HG03139 (cell line): ENCODE data around the gene DCAF6.
"Not testable (repeated sequence)": the region's sequence is repeated elsewhere in the genome, so short reads cannot be mapped to it uniquely, and the experiment has no call there.

ENCODE experiments used
- ATAC-seq: cut with Tn5 transposase; IDR thresholded peaks from one replicate; pipeline ENCODE4 v1.9.1; 2021; ENCODE audit not compliant: unreplicated experiment

DCAF6 gene

DNA sequence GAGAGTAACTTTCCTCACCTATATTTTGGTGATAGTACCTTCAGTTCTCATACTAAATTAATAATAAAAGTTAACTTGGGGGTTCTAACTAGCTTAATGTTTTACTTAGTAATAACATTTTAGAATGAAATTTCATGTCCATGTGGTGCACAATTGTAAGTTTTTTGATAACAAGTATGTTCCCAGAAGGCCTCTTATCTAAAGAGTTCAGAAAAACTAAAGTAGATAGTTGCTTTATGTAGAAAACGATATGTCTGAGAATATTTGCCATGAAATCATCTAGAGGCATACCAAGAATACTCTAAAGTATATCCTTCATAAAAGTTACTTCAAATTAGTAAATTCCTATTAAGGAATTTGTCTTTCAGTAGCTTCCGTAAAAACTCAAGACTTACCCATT is 12.4 kb upstream of the DCAF6 start:
- no peak for ATAC-seq

DNA sequence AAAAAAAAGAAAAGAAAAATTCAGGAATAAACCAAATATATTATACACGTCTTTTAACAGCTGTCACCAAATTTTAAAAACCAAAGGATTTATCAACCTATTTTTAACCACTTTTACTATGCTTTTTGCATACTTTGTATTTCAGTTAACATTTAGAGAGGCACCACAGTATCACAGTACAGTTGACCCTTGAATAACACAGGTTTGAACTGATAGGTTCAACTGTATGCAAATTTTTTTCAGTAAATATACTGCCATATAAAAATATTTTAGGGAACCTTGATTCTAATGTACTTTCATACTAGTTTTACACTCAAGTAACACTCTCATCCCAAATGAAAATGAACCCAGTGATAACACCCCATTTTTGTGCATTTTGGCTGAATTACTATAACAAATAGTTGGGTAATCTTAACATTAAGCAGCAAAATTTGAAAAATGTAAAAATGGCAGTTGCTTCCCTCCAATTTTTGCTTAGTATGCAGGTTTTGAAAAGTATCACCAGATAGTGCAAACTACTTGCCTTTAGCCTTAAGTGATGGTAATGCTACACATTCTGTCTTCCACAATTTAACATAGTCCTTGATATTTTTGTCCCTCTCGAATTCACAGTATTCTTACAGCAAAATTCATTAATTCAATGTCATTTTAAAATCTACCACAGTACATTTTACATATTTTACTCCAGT is 11.8 kb upstream of the DCAF6 start:
- no peak for ATAC-seq

DNA sequence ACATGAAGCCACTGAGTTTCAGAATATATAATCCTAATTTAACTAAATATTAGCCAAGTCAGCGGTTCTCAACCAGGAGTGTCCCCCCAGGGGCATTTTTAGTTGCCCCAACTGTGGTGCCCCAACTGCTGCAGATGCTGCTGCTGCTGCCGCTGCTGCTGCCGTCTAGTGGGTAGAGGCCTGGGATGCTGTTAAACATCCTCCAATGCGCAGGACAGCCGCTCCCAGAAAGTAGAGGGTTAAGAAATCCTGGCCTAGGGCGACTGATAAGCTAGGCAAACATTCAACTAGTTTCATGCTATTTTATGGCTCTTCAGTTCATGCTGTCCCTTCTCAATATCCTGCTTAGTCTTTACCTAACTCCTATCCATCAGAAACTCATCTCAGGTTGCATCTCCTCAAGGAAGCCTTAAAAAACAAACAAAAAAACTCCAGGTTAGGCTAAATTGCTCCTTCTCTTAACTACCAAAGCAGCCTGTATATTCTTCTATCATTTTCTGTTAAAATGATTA is 9.9 kb upstream of the DCAF6 start:
- ATAC-seq = no peak

DNA sequence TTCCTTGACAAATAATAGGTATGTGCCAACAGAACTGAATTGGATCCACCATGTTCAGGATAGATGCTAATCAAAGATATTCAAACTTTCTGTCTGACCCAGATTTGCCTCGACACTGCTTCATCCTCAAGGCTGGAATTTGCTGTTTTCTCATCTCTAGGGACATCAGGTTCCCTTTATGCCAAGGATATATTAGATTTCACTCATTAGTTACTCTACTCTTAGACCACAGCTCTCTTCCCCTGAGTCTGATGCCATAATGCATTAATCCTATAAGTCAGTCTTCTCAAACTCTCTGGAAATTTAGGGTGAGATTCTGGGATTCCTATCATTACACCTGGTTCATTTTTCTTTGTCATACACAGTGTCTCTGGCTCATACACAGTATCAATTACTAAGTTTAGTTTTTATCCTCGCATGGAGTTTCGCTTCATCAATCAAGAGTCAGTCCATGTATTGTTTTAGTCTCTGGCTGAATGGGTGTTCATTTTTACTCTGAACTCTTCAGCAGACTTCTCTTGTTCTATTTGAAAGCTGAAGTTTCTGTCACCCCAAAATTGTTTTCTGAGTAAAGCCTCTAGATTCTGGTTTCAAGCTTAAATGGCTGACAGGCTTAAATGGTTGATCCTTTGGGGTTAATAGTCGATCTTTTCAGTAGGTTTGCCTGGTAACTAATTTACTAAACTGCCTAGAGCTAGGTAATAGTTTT is 9.3 kb upstream of the DCAF6 start:
- ATAC-seq = peak; percentile 42

DNA sequence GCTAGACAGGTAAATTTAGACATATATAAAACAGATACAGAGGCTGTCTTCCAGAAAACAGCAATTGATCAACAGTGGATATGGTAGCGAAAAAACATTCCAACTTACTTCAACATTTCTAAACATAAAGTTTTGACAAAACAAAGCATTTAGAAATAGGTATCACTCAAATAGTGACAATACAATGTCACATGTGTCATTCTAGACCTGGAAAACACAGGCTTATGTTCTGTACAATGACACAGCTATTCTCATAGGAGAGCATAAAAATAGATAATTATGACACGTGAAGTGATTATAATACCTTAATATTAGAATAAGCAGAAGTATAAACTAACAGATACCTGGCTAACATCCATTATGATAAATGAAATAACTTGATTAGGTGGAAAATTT is 8.0 kb upstream of the DCAF6 start:
- ATAC-seq = no peak

DNA sequence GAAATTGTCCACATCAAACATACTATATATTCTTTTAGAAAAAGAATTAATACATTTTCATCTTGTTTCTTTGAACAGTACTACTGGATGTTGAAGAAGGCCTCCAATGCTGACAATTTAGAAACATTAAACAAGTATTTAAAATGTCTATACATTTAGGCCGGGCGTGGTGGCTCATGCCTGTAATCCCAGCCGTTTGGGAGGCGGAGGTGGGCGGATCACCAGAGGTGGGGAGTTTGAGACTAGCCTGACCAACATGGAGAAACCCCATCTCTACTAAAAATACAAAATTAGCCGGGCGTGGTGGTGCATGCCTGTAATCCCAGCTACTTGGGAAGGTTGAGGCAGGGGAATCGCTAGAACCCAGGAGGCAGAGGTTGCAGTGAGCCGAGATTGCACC is 7.6 kb upstream of the DCAF6 start:
- ATAC-seq = not testable (repeated sequence)

DNA sequence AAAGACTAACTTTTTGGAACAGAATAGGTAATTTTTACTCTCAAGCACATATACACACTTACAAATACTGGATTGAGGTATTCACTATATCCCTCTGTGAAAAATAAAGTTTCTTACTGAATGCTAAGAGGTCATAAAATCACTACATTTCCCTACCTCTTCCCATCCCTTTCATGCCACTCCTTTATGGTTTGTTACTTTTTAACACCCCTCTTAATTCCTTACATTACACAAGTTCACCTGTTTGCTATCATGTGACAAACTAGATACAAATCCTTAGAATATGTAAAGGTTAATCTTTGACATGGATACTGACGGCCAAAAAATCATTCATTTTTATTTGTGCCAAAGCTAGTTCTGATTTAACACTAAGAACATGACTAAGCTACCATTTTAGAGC is 6.8 kb upstream of the DCAF6 start:
- ATAC-seq = no peak

DNA sequence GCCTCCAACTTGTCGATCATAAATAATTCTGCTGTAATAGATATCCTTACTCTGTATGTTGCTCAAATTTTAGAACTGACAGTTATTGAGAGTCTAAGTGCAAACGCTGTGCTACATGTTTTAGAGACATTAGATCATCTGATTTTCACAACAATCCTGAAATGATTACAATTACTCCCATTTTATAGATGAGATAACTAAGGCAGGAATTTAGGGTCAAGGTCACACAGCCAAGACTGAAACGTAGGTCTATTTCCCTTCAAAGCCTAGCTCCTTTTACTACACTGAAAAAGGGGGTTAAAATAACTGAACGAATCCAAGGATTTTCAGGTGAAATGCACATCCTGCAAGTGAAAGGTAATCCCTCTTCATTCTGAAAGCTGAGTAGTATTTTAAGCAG is 2.7 kb upstream of the DCAF6 start:
- no peak for ATAC-seq

DNA sequence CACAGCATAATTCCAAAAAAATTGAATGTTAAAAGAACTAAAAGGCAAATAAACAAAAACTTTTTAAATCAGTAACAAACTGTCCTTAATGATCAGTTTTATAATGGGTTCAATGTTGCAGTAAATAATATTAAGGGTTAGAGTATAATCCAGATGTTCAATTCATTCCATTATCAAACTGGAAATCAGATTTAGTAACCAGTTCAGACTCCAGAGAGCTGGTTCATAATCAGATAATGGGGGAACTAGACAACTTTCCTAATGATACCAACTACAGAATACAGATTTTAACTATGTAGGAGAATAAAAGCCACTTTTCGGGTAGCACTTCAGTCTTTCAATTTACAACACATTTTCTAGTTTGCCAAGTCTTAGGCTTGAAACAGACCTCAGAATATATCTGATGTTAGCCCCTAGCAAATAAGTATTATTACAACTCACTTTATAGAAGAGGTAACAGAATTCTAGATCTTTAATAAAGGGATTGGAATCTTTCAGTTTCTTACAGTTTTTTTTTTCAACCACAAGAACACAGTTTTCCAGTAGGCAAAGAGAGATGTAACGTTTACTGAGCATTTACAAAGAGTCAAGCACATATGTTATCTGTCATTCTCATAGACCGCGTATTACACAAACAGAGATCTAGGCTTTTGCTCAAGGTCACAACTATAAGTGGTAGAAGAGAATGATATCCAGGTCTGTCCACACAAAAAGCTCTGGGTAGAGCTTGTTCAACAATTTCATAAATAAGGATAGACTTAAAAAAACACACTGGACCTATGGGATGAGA is 1.9 kb upstream of the DCAF6 start:
- no peak for ATAC-seq

DNA sequence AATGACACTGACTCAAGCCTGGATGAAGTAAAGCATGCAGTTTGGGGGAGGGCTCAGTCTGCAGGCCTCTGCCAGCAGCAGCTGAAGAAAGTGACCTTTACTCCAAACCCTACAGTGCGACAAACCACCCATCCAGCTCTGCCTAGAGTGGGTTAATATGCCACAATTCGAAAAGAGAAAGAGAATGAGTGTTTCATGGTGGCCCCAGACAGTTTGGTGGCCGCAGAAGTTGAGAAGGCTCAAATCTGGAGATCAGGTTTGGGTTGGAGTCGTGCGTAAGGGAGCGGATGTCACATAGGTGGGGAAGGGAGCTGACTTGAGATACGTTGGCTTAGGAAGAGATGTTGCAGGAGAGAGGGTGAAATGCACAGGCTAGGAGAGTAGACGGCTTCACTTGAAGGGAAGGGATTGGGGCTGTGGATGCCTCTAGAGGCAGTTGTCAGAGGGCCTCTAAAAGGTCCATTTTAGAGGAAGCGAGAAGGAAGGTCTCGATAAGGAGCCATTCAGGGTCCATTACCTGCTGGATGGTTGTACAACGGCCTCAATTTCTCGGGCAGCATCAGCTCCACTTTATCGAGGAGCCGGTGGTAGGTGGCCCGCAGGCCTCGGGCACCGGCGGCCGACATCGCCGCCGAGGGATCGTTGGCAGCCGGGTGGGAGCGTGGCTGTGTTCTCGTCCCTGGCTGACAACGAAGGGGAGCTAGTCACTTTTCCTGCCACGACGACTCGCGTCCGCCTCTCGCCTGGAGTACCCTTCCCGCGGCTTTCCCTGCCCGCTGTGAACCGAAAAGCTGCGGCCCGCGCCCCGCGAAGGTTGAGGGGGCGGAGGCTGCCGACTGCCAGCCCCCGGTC is 1.0 kb upstream of the DCAF6 start:
- ATAC-seq = peak; percentile 3

DNA sequence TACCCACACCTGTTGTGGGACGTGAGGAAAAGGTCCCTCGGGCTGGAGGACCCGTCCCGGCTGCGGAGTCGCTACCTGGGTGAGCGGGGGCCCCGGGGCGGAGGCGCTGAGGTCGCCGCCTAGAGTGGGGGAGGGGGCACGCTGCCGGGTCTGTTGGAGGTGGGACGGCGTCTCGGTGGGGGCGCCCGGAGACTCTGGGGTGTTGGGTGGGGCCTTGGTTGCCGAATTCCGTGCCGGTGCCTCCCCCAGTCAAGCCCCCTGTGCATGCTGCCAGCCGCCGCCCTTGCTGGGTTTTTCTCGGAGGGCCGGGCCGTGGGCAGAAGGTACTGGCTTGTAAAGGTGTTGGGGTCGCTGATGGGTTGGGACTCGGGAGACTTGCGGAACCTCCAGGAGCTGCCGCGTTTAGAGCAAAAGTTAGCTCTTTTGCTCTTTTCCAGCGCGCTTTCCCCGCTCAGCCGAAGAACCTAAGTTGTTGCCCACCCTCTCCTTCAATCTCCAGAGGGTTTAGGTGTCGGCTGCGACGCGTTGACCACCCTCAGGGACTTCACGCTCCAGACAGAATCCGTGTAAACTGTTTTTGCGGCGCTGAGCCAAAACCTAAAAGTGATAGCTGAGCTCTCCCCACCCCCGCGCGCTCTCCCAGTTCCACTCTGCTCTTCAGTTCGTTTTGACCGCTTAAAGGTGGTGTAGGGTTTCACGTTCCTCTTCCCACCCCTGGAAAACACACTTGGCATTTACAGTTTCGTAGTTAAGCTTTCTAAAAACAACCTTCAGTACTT is 636 bp downstream of the DCAF6 start, which contains the start of gene MPC2:
Gene MPC2, minus strand, starts transcription at position 143 of the 779 bp plus-strand sequence. CDS start 1,231 bp downstream, outside the sequence.
- ATAC-seq = peak; percentile 20

DNA sequence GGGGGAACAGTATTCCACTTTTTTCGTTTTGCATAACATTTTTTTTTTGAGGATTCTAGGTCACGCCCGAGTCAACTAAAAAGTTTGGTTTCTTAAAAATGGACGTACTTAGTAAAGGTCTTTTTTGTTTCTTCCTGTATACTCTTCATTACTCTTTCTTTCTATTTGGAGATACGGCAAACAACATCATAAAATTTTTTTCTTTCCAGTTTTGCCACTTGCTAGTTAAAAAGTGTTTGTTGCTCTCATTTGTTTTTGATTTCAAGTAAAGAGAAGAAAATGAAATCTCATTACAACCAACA is 1.2 kb downstream of the DCAF6 start:
- ATAC-seq = no peak

DNA sequence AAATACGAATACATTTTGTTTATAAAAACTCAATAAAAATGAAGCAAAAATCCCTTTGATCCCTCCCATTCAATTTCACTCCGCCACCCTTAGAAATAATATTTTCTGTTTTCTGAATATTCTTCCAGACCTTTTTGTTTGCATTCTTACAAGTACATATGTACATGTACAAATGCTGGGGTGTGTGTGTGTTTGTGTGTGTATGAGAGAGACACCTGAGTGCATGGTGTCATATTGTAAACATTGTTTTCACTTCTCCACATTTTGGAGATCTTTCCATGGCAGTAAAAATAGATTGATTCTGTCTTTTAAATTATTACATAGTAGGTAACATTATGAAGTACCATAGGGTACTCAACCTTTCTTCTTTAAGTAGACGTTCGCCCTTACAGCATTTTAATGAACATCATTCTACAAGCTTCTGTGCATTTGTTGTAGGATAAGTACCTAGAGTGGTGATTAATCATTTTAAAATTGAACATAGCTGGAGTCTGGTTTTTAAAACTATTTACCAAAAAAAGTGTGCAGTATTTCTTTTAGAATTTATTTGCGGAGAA is 1.7 kb downstream of the DCAF6 start:
- ATAC-seq = no peak

DNA sequence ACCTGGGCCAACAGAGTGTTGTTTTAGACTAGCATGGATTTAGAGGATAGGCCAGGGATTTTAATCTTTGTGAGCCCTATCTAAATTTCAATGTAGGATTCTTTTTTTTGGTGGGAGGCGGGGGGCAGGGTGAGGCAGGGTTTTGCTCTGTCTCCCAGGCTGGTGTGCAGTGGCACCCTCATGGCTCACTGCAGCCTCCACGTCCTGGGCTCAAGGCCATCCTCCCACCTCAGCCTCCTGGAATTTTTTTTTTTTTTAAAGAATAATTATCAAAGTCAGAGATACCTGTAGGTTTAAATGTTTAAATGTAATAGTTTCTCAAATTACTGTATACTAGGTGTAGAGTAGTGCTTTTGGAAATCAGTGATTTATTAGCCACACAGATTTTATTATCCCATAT is 3.8 kb downstream of the DCAF6 start:
- ATAC-seq = no peak

DNA sequence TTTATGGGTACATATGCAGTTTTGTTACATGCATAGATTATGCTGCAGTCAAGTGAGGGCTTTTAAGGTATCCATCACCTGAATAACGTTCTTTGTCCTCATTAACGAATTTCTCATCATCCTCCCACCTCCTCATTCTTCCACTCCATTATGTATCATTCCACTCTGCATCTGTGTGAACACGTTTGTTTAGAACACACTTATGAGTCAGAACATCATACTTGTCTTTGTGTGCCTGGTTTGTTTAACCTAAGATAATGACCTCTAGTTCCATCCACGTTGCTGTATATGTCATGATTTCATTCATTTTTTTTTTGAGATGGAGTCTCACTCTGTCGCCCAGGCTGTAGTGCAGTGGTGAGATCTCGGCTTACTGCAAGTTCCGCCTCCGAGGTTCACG is 7.1 kb downstream of the DCAF6 start:
- ATAC-seq = no peak

DNA sequence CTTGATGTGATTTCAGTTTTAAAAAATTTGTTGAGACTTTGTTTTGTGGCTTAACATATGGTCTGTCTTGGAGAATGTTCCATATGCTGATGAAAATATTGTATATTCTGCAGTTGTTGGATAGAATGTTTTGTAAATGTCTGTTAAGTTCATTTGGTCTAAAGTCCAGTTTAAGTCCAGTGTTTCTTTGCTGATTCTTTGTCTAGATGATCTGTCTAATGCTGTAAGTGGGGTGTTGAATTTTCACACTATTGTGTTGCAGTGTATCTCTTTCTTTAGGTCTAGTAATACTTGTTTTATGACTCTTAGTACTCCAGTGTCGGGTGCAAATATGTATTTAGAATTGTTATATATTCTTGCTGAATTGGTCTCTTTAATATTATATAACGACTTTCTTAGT is 11.2 kb downstream of the DCAF6 start:
- ATAC-seq = no peak

DNA sequence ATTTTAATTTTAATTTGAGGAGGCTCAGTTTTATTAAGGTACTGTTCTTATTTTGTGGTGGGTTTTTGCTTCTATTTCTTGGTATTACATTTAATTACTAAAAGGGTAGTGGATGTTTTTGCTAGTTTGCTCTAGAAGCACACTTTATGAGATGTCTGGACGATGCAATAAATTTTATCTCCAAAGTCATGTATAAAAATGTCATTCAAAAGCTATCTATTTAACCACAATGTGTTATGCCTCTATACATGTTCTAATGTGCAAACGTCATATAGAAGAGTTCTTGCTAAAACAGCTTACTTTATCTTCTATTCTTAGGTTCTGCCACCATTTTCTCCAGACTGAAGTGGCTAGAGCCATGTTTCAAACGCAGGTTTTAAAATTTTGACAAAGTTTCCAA is 13.3 kb downstream of the DCAF6 start:
- ATAC-seq = no peak

DNA sequence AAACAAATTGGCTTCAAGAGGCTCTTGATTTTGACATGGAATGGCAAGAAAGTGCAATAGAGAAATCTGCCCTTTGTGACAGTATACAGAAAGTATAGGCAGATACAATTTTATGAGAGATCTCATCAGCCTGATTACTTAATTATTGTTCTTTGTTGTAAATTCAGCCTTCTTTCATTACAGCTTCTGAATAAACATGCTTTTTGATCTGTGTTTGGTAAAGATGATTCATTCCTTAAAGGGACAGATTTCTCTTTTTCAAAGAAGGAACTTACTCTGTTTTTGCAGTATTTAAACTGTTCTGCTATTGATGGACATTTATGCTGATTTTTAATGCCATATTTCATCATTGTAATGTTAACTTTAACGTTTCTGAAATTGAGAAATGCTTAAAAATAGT is 14.1 kb downstream of the DCAF6 start:
- ATAC-seq = no peak

DNA sequence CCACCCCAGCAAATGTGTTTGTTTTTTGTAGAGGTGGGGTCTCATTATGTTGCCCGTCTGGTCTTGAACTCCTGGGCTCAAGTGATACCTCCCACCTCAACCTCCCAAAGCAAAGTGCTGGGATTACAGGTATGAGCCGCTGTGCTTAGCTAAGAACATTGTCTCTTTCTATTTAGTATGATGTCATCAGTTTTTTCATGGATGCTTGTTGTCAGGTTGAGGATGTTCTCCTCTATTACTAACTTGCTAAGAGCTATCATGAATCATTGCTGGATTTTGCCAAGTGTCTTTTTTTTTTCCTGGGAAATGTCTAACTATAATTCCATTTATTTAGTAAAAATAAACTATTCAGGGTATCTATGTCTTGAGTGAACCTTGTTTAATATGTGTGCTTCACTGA is 19.4 kb downstream of the DCAF6 start:
- no peak for ATAC-seq

DNA sequence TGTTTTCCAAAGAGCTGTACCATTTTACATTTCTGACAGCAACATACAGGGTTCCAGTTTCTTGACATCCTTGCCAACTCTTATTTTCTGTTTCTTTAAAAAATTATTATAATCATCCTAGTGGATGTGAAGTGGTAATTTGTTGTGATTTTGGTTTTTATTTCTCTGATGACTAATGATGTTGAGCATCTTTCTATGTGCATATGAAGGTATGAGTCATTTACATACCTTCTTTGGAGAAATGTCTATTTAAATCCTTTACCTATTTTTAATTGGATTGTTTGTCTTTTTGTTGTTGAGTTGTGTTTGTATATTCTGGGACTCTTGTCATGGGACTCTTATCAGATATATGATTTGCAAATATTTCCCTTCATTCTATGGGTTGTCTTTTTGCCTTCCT is 21.2 kb downstream of the DCAF6 start:
- no peak for ATAC-seq
